Measurements from ENCODE around the gene NPBWR2. TPM values are rescaled to one million over a fixed set of nuclear protein-coding genes. Genes with fewer than 3 reads are reported as not detected.

NPBWR2 gene
- total and polyA plus RNA-seq, 9 of the 15 experiments (the other 6 are each of a cell fraction or from before 2014, with no cell fraction given): not detected

DNA sequence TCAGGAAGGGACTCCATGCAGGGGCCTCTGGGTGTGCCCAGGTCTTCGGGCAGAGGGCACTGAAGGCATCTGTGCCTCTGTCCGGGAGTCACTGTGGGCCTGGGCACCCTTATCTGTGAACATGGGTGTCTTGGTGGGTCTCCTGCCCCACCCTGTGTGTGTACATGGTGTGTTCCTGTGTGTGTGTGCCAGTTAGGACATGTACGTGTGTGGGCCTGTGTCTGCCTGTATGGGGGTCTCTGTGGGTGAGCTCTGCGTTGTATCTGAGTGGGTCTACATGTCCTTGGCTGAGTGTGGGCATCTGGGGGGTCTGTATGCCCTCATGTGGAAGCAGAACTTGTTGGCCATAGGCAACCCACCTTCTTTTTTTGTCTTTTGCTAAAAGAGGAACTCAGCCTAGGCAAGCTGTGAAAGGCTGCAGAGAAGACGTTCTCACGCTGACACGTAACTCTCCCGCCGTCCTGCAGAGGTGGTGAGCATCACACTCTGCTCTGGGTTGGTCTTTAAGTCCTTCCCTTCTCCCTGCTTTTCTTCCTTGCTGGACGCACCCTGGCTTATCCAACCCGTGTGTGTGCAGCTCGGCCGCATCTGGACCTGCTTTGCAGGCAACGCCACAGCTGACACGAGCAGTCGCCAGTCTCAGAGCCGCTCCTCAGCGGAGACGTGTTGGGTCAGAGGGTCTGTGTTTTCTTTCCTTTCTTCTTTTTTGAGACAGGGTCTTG lies 532 bp upstream of the NPBWR2 start (continued):
- TF ChIP-seq CREM (IDR thresholded peaks at IDR 0.05; ENCODE audit: low read depth): peak; percentile 48; the same call in 1 of the 2 replicates
- peak; percentile 37; the same call in 1 of the 2 replicates for TF ChIP-seq GABPB1 (CRISPR knock-in tag; IDR thresholded peaks at IDR 0.05)
- no peak for TF ChIP-seq NR0B1 (IDR thresholded peaks at IDR 0.05; ENCODE audit: partially characterized antibody)
- no peak for TF ChIP-seq ZKSCAN3 (CRISPR knock-in tag; IDR thresholded peaks at IDR 0.05)
- TF ChIP-seq CREB1 (IDR thresholded peaks at IDR 0.05): no peak
- TF ChIP-seq CREB1 (CRISPR knock-in tag; IDR thresholded peaks at IDR 0.05): 0 out of 2 replicates have a peak, but pooled peaks have one; percentile 24
- TF ChIP-seq, protein P1, sequence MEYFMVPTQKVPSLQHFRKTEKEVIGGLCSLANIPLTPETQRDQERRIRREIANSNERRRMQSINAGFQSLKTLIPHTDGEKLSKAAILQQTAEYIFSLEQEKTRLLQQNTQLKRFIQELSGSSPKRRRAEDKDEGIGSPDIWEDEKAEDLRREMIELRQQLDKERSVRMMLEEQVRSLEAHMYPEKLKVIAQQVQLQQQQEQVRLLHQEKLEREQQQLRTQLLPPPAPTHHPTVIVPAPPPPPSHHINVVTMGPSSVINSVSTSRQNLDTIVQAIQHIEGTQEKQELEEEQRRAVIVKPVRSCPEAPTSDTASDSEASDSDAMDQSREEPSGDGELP (CRISPR knock-in tag; IDR thresholded peaks at IDR 0.05; ENCODE audit: borderline replicate concordance): peak; percentile 40; the same call in 1 of the 2 replicates
- no peak for TF ChIP-seq SRSF3 (IDR thresholded peaks at IDR 0.05; ENCODE audit: insufficient read depth, low read length)
